GM12874 (cell line): Measurements from ENCODE around the gene PHTF1.

ENCODE experiments used
- CTCF ChIP-seq: IDR thresholded peaks from 2 replicates; pipeline ENCODE4 v1.5.1; 2011; ENCODE audit warnings: low read depth, mild to moderate bottlenecking, control low read depth, low read length, moderate library complexity; ENCODE audit not compliant: insufficient read depth

The PHTF1 gene

GRCh38 chr1:113786069-113786468 is 26.8 kb upstream of the PHTF1 start:
- no peak for TF ChIP-seq CTCF

GRCh38 chr1:113784104-113784779 is 25.0 kb upstream of the PHTF1 start:
- TF ChIP-seq CTCF = no peak

- TF ChIP-seq CTCF = no peak
These were observed 24.2 kb upstream of the PHTF1 start for GRCh38 chr1:113783254-113784103.

- TF ChIP-seq CTCF = no peak
These were observed 23.1 kb upstream of the PHTF1 start for GRCh38 chr1:113782406-113782805.

GRCh38 chr1:113780374-113781146 is 21.3 kb upstream of the PHTF1 start:
- no peak for TF ChIP-seq CTCF

DNA sequence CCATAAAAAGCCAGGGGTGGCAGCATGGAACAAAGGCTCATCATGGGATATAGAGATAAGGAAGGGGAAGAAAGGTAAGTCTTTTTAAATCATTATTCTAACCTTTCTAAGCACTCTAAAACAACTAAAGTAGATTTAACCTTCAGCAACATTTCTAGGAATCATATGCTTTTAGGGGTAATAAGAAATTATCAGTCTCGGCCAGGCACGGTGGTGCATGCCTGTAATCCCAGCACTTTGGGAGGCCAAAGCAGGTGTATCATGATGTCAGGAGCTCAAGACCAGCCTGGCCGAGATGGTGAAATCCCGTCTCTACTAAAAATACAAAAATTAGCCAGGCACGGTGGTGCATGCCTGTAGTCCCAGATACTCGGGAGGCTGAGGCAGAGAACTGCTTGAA is 20.3 kb upstream of the PHTF1 start:
- no peak for TF ChIP-seq CTCF

GRCh38 chr1:113777561-113777960 is 18.3 kb upstream of the PHTF1 start:
- no peak for TF ChIP-seq CTCF
